GM19099 (cell line): Measurements from ENCODE around the gene CSRNP2.

Experiments used
- POLR2A ChIP-seq: IDR thresholded peaks from 3 replicates; pipeline ENCODE4 v1.6.1; 2011; ENCODE audit warnings: low read depth; ENCODE audit not compliant: insufficient read length; ENCODE audit errors: extremely low read depth

The CSRNP2 gene

DNA sequence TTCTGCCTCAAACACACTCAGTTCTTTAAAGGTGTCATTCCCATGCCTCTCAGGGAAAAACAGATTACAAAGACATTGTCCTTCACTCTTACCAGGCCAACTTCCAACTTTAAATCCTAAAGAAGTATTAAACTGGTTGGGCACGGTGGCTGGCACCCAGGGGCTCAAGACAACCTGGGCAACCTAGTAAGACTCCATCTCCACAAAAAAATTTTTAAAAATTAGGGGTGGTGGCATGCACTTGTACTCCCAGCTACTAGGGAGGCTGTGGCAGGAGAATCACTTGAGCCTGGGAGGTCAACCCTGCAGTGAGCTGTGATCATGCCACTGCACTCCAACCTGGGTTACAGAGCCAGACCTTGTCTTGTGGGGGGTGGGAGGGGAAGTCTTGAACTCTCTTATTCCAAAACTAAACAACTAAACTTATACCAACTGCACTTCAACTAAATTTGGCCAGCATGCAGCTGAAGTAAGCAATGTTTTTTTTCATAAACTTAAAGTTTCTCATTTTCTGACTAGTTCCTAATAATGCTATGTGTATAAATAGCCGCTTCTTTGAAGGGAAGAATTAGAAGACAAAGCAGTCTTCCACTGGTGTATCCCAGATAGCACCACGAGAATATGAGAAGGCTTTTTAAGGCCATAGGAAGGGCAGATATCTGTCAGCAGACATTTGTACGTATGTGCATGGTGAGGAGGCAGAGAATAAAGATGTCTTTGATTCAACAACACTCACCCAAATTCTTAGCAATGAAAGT lies 59.6 kb downstream of the CSRNP2 start:
- TF ChIP-seq POLR2A, result no peak

DNA sequence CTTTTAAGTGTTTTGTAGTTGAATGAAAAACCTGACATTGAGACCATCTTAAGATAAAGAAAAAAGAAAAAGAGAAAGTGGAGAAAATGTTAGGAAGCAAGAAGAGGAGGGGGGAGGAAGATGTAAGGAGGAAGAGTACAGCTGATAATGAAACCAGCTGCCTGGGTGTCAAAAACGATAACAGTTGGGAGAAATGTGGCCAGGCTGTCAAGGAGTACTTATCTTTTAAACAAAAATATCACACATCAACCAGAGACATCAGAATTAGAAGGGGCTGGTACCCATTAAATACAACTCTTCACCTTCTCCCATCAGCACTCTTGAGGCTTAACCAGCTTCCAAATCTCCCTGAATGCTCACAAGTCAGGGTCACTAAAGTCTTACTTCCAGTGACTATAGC lies 61.7 kb downstream of the CSRNP2 start:
- no peak for TF ChIP-seq POLR2A

DNA sequence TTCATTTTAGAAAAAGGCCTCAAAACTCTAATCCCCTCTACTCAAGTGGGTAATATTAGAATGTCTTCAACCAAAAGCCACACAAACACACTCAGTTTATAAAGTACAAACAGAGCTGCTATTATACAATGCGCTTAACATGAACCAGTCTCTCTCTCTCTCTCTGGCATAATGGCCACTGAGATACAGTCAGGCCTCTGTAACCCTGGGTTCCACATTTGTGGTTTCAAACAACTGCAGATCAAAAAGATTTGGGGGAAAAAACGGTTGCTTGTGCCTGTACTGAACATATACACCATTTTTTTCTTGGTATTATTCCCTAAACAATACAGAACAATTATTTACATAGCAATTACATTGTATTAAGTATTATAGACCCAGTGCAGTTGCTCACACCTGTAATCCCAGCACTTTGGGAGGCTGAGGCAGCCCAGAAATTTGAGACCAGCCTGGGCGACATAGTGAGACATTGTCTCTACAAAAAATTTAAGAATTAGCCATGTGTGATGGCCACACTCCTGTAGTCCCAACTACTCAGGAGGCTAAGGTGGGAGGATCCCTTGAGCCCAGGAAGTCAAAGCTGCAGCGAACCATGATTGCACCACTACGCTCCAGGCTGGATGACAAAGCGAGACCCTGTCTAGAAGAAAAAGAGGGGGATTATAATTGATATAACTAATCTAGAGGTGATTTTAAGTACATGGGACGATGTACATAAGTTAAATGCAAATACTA lies 62.8 kb downstream of the CSRNP2 start:
- TF ChIP-seq POLR2A, result no peak

DNA sequence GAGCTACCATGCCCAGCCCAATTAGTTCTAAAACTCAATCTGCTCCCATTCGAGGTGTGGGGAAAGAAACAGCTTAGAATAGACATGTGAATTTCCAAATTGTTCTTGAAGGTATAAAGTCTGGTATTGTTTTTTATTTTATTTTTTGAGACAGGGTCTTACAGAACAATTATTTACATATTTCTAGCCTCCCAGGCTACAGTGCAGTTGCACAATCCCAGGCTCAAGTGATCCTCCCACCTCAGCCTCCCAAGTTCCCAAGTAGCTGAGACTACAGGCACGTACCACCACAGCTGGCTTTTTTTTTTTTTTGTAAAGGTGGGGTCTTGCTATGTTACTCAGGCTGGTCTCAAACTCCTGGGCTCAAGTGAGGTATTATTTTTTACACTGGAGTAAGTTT lies 63.5 kb downstream of the CSRNP2 start:
- TF ChIP-seq POLR2A, result no peak

DNA sequence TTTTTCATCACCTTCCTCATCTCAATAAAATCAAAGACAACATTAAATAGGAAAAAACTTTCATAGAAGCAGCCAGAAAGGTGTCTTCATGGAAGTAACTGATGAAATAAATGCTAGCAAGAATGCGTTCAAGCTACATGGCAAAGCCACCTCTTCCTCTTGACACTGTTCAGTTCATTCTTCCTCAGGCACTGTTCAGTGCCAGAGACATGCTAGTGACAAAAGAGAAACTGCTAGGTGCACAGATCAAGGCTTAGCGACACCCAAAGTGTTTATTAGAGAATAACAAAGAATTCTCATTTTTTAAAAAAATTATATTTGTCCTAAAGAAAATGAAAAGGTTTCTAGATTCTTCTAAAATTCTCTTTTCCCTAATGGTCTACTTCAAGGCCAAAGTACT lies 64.4 kb downstream of the CSRNP2 start:
- no peak for TF ChIP-seq POLR2A

DNA sequence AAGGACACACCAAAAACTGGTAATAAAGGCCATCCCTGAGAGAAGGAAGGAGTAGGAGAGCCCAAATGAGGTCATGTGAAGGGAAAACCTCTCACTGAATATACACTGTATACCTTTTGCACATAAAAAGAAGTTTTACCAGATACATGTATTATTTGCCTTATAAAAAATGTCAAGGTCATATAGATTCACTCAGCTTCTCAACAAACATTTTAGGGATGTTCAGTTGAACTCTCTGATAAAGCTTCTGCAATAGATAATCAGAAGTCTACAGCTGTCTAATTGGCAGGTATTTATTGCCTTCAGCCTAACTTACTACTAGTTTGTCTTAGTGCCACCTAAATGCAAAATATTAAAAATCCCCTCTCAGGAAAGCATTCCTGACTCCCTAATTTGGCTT lies 65.9 kb downstream of the CSRNP2 start:
- no peak for TF ChIP-seq POLR2A

DNA sequence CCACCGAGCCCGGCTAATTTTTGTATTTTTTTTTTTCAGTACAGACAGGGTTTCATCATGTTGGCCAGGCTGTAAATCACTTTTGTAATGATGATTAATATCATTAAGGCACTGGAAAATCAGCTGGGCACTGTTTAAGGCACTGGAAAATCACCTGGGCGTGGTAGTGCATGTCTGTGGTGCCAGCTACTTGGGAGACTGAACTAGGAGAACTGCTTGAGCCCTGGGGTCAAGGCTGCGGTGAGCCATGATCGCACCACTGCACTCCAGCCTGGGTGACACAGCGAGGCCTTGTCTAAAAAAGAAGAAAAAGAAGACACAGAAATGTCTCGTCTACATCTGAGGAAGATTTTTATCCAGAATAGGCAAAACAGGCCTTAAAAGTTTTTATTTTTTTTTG lies 70.0 kb downstream of the CSRNP2 start:
- no peak for TF ChIP-seq POLR2A

DNA sequence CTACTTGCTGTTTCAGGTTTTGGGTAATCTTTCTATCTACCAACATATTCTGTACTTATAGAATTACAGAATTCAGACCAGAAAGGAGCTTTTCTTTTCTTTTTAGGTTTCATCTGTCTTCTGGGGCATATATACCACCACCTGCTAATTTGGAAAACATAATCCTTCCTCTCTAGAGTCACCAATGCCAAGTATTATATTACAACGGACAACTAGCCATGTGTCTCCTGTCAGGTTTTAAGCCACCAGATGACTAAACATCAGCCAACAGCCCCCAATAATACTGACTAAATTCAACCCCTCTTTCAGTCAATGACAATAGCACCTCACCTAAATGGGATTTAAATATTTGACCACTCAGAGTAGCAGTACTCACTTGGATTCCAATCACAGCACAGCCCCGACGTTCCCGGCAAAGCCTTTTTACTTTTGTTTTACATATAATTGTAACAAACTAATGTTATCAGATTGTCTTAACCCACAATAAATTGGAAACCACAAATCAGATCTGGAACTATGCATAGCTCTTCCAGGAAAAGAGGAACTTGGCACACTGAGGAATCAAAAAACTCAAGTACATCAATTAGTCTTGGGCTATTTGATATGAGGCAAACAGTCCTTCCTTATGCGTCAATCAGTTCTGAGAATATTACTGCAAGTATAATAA lies 70.7 kb downstream of the CSRNP2 start:
- TF ChIP-seq POLR2A, result no peak

DNA sequence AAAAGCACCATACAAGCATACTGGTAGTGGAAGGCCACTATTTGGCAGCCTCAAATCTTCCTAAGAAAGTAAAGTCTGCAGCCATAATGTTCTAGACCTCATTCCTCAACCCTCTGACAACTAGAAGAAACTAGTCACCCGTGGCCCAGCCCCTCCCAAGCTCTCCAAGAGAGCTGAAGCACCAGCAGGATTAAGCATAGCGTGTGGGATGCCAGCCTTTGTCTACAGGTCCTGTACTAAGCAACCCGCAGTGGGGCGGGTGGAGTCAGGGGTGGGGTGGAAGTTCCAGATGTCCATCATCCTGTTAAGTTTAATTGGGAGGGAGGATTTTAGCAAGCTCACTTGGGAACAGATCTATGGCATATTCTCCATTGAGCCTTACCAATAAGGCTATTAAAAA lies 71.4 kb downstream of the CSRNP2 start:
- TF ChIP-seq POLR2A, result no peak
